Adipose tissue (tissue), 3 donors: ENCODE measurements around the gene KIF12. TPM values are rescaled to one million over a fixed set of nuclear protein-coding genes. Genes with fewer than 3 reads are reported as not detected.

Experiments
- H3K27ac ChIP-seq: one replicate; pipeline ENCODE4 v1.5.1; 2013; ENCODE audit warnings: low read depth, low read length
- WGBS, 3 donors: extraction: QIAGEN DNeasy Blood & Tissue Kit; methylation state at CpG; one replicate each; pipeline ENCODE4 v1.1.7; 2013; 5-methylcytosine and 5-hydroxymethylcytosine counted together
- polyA plus RNA-seq, 3 donors: library from polyadenylated mRNA; stranded (reverse); fragments of 200-250 nt; gene quantifications; one replicate each; pipeline ENCODE4 v1.2.3, GENCODE V29; 2013
- donor health status: healthy with polysubstance abuse.
- donor health status: Bipolar disorder and iron deficiency.
- donor health status: healthy.

KIF12 gene
- polyA plus RNA-seq, 3 donors = 0.22 to 38.8 (median 1.0) TPM

DNA sequence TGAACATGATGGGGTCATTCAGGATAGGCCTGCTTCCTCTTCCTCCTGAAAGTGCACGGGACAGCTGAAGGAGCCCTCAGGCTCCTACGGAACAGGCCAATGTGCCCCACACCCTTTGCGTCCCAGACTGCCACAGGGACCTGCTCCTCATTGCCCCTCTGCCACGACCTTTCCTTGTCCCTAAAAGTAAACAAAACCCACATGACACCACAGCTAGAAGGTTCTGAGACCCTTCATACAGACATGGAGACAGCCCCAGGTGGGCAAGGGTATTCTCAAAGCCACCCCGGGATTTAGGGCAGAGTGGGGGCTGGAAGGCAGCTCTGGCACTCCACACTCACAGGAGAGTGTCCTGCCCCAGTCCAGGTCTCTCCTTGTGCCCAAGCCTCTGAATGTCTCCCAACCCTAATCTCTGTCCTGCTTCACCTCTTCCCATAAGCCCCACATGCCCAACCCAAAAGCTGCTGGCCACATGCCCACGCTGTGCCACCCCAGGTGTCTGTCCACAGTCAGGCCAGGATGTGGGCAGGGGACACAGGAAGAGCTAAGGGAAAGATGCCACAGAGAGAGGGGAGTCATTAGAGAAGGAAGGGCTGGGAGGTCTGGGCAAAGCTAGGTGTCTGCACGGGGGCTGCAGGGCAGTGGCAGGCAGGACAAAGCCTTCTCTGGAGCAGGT, 21.8 kb downstream of the KIF12 start:
- no peak overlapping the region for H3K27ac ChIP-seq
- WGBS, 3 donors = 58 to 77% (median 63%) methylated on average over 7 of the region's 7 CpGs

GRCh38 chr9:114076237-114077161, 22.6 kb downstream of the KIF12 start:
- no peak overlapping the region for H3K27ac ChIP-seq
- 67 to 94% (median 77%) methylated on average over 14 of the region's 14 CpGs for WGBS, 3 donors

DNA sequence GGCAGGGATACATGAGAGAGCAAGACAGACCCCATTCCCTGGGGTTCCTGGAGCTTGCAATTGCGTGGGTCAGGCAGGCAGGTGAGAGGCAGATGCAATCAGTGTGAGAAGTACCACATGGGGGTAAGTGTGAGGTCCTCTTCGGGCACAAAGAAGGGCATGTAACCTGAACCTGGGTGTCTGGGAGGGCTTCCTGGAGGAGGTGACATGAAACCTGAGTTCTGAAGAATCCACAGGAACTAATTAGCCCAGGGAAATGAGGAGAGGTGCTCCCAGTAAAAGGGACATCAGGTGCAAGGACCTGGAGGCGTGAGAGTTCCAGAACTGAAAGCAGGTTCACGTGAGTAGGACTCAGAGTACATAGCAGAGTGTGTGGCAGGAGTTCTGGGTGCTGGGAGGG, 23.5 kb downstream of the KIF12 start:
- WGBS, 3 donors = 70 to 89% (median 73%) methylated on average over 4 of the region's 4 CpGs
- no peak overlapping the region for H3K27ac ChIP-seq

DNA sequence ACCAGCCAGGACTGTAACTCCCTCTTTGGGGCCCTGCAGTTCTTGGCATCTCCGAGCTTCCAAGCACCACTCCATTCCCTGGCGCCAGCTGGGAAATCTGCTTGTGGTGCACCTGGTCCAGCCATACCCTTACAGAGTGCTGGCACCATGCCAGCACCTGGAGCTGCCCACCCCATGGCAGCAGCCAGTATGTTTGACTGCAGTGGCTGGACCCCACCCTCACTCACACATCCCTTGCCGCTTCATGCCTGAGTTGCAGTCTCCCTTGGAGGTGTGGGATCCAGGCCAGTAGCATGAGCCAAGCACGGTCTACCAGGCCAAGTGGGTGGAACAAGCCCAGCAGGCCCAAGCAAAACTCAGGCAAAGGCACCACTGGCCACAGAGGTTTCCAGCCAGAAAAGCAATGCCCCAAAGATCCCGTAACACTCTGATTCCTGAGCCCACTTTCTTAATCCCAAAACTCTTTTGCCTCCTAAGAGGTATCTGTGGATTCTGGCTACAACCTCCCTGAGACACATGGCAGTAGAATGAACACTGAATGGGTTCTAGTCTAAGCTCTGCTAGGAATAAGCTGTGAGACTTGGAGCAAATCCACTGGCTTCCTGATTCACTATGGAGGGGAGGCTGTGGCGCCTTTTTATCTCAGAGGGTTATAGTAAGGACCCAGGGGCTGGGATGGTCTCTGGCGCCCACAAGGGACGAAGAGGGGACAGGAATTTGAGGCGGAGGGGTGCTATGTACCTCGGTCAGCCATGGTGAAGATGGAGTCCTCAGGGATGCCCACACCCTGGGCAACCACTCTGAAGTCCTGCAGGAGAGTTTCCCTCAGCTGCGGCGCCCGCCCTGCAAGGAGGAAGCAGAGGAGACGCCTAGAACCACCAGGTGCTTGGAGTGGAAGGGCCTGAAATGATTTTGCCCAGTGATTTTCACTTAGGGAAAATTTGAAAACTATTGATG, 26.6 kb downstream of the KIF12 start:
- H3K27ac ChIP-seq = no peak overlapping the region
- 63 to 71% (median 67%) methylated on average over 14 of the region's 14 CpGs for WGBS, 3 donors

GRCh38 chr9:114071197-114071795, 27.8 kb downstream of the KIF12 start:
- no peak overlapping the region for H3K27ac ChIP-seq
- 79 to 91% (median 86%) methylated on average over 6 to 7 of the region's 7 CpGs for WGBS, 3 donors

GRCh38 chr9:114070188-114071103, 28.6 kb downstream of the KIF12 start:
- 90 to 96% (median 92%) methylated on average over 17 of the region's 17 CpGs for WGBS, 3 donors
- H3K27ac ChIP-seq = no peak overlapping the region

GRCh38 chr9:114069476-114070187, 29.5 kb downstream of the KIF12 start:
- H3K27ac ChIP-seq = no peak overlapping the region
- 87 to 92% (median 90%) methylated on average over 9 of the region's 9 CpGs for WGBS, 3 donors

- no peak overlapping the region for H3K27ac ChIP-seq
- WGBS, 3 donors = 87 to 92% (median 90%) methylated on average over 8 of the region's 8 CpGs
Measured at GRCh38 chr9:114065304-114065703, 33.8 kb downstream of the KIF12 start.

GRCh38 chr9:114061830-114062474, 37.1 kb downstream of the KIF12 start:
- no peak overlapping the region for H3K27ac ChIP-seq
- WGBS, 3 donors = 59 to 83% (median 62%) methylated on average over 4 of the region's 4 CpGs

GRCh38 chr9:114061292-114061691, 37.8 kb downstream of the KIF12 start:
- WGBS, 3 donors = 92 to 95% (median 94%) methylated on average over 12 of the region's 12 CpGs
- H3K27ac ChIP-seq = no peak overlapping the region

DNA sequence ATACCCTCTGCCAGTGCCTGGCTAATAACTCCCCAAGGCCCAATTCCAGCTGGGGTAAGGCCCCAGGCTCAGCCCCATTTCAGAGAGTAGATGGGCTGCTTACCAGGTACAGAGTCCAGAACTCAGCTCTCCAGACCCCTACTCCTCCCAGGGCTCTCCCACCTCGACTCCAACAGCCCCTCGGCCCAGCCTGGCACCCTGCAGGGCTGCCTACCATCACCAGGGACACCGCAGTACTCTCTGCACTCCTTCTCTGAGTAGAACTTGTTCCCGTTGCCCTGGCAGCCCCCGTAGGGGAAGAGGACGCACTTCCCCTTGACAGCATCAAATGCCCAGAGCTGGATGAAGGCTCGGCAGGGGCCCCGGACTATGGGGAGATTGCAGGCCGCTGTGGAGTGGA, 38.4 kb downstream of the KIF12 start:
- no peak overlapping the region for H3K27ac ChIP-seq
- 62 to 88% (median 69%) methylated on average over 9 of the region's 9 CpGs for WGBS, 3 donors

DNA sequence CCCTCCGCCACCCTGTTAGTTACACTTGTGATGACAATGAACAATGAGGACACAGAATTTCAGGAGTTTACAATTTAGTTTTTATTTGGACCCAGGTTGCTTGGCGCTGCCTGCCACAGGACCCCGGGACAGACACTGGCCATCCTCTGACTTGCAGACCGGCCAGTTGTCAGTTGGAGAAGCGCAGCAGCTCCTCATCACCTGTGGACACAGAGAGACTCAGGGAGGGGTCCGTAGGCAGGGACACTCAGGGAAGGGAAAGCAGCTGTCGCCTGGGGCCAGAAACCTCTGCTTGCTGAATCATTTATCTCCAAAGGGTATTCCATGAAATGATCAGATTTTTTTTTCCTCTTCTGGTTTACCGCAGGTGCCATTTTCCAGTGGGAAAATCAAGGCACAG, 39.0 kb downstream of the KIF12 start:
- 84 to 89% (median 87%) methylated on average over 8 of the region's 8 CpGs for WGBS, 3 donors
- no peak overlapping the region for H3K27ac ChIP-seq

DNA sequence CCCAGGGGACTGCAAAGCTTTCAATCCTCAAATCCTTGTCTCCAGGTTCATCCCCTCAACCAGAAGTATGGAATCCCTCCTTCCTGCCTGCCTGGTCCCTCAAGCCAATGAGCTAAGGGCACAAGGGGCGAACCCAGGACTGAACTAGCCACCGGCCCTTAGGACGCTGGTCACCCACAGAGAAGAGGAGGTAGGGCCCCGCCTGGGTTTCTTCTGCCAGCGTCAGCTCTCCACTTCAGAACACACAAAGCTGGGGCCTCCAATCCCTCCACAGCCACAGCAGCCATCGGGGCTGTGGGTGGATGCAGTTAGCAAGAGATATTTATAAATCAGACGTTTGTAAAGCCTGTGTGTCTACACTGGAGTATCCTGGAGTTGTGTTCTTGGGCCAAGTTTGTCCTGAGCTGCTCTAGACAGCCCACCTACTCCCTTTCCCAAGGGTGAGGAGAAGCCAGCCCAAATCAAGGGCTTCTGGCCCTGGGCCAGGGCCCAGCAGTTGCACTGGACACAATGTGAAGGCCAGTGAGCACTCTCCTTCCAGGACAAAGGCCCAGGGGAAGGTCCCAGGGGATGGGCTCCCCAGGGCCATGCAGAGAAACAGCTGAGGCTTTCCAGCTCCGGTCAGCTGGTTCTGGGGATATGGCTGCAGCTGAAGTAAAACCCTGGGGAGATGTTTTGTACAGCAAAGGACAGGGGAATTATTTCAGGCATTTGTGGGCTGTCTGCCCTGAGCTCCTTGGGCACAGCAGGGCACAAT, 39.9 kb downstream of the KIF12 start:
- WGBS, 3 donors = 69 to 79% (median 71%) methylated on average over 8 of the region's 8 CpGs
- no peak overlapping the region for H3K27ac ChIP-seq

DNA sequence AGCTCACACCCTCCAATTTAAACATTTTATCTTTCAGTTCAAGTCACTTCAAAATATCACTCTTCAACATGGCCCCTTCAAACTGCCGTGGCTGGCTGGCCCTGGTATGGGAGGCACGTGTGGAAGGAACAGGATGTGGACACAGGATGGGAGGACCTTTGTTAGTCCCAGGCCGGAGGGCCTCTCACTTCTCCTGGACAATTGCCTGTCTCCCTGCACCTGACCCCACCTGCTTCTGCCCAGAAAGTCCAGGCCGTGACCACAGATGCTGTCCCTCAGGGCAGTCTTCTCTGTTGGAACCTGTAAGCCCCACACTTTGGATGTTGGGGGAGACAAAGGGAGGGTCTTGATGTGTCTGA, 40.4 kb downstream of the KIF12 start:
- WGBS, 3 donors = 54 to 75% (median 73%) methylated on average over 4 of the region's 4 CpGs
- no peak overlapping the region for H3K27ac ChIP-seq

DNA sequence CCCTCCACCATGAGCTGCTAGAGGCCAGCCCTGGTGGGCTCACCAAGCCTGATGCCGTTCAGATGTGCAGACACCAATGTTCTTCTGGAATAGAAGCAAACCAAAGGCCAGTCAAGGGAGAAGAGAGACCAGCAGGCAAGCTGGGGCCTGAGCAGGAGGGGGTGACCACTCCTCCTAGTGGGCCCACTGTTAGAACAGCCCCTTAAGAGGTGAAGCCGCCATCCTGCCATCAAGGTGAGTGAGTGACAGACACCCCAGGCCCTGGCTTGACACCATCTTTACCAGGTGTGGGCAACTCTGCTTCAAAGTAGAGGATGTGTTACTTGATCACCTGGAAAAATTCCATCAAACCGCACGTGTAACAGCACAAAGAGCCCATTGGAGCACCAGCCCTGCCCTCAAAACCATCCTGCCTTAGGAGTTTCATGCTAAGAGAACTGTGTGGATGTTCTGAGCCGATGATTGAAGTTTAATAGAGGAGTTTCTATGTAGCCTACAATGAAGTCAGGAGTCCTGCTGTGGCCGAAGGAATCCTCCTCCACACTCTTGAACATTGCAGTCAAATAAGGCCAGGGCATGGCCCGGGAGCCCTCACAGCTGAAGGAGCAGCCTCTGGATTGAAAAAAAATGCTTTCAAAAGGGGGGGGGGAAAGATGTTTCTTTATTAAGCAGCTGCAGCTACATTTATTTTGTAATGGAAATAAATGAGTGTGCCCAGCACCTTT, 41.8 kb downstream of the KIF12 start:
- no peak overlapping the region for H3K27ac ChIP-seq
- WGBS, 3 donors = 73 to 84% (median 79%) methylated on average over 7 of the region's 7 CpGs
